Endothelial cell of umbilical vein (primary cell): Measurements from ENCODE around the gene MRPL34.

ENCODE experiments used
- EZH2 ChIP-seq: IDR thresholded peaks from 2 replicates; pipeline ENCODE4 v1.6.1; 2012; ENCODE audit warnings: borderline replicate concordance, low read depth, mild to moderate bottlenecking, moderate library complexity, low read length, inconsistent platforms; ENCODE audit not compliant: severe bottlenecking
- POLR2A ChIP-seq: IDR thresholded peaks from 2 replicates; pipeline ENCODE4 v1.6.1; 2012; ENCODE audit warnings: low read depth, mild to moderate bottlenecking, control low read depth, low read length
- POLR2AphosphoS5 ChIP-seq: IDR thresholded peaks from 2 replicates; pipeline ENCODE4 v1.6.1; 2012; ENCODE audit warnings: low read depth, mild to moderate bottlenecking, control low read depth, low read length, moderate library complexity; ENCODE audit not compliant: insufficient read depth

DNA sequence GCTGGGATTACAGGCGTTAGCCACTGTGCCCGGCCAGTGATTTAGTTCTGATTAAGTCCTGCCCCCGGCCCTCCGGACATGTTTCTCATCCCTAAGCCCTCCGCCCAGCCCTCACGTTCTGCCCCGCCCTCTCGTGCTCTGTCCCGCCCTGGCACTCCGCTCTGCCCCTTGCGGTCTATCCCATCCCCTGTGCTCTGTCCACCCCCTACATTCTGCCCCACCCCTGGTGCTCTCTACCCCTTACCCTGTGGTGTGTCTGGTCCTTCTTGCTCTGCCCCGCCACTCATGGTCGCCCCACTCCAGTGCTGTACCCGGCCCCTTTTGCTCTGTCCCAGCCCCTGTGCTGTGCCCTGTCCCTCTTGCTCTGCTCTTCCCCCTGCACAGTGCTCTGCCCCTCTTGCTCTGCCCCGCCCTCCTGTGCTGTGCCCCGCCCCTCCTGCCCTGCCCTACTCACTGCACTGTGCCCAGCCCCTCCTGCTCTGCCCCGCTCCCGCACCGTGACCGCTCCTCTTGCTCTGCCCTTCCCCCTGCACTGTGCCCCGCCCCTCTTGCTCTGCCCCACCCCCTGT lies 34.7 kb downstream of the MRPL34 start:
- no peak for TF ChIP-seq EZH2
- TF ChIP-seq POLR2A: no peak
- TF ChIP-seq POLR2AphosphoS5: no peak
